HTERT RPE-1 (cell line): ENCODE results near the gene KCNN1.

ENCODE experiments used
- in situ Hi-C: fragments of 300-500 bp; cut with MboI; formaldehyde crosslinking; loops from 4 replicates; pipeline ENCODE4 v1.14.3; 2020; ENCODE audit warnings: low sequenced_read_pairs

Gene KCNN1

DNA sequence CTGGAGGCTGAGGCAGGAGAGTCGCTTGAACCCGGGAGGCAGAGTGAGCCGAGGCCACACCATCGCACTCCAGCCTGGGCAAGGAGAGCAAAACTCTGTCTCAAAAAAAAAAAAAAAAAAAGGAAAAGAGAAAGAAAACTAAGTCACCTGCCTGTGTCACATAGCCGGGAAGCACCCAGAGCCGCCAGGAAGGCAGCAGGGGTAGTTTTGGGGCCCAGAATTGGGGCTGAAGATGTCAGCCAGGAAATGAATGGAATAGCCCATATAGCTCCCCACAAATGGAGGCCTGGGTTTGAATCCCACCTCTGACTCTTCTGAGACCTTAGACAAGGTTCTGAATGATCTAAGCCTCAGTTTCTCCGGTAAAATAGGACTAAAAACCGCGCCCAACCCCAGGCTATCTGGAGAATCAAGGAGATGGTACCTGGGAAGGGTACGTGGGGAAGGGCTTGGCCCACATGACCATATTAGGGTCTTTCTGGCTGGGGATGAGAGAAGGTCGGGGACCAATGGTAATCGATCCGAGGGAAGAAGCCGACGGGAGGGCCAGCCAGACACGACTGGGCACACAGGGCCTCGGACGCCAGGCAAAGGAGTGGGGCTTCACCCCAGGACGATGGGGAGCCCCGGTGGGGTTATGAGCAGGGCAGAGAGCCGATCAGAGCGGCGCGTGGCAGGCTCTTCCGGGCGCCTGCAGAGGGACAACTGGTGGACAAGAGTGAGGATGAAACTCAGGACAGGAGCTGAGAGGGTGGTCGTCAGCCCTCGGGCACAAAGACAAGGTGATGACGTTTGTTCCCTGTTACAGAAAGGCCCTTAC is 19.7 kb upstream of the KCNN1 start:
- in situ Hi-C loops: no loop called here

DNA sequence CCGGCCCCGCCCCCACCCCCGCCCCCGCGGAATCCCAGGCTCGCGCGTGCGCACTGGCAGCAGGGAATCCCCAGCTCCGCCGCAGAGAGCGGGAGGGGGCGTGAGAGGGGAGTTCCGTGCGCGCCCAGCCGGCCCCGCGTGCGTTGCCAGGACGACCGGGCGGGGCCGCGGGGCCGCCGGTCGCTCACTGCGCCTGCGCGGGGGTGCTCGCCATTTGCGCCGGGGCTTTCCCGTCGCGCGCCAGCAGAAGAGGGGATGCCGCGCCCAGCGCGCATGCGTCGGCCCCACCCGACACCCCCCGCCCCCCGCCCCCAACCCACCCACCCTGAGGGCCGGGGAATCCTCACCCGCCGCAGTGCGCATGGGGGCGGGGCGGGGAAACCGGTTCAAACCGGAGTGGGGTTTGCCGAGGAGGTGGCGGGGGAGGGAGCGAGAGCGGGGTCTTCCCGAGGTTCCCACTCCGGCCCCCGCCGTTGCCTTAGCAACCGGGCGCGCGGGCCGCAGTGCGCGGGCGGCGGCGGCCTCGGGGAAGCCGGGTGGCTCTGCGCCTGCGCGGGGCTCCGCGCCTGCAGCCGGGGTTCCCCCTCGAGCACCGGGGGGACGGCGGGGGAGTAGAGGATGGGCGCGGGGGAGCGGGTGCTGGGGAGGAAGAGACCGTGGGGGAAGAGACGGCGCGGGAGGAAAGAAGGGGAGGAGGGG is 18.9 kb upstream of the KCNN1 start:
- in situ Hi-C loops: no loop called here

DNA sequence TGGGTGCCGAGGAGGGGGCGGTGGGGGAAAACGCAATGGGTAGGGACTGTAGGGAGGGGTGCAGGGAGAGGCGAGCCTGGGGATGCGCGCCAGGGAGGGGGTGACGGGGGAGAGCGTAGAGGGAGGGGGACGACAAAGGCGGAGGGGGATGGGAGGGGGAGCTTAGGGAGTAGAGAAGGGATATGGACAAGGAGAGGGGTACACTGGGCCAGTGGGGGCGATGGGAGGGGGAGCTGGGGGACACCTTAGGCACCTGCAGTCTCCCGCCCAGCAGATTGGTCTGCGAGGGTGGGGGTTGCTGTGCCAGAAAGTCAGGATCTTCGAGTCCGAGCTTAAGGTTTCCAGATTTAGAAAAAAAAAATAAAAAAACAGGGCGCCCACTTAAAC is 18.4 kb upstream of the KCNN1 start:
- in situ Hi-C loops: no loop called here

DNA sequence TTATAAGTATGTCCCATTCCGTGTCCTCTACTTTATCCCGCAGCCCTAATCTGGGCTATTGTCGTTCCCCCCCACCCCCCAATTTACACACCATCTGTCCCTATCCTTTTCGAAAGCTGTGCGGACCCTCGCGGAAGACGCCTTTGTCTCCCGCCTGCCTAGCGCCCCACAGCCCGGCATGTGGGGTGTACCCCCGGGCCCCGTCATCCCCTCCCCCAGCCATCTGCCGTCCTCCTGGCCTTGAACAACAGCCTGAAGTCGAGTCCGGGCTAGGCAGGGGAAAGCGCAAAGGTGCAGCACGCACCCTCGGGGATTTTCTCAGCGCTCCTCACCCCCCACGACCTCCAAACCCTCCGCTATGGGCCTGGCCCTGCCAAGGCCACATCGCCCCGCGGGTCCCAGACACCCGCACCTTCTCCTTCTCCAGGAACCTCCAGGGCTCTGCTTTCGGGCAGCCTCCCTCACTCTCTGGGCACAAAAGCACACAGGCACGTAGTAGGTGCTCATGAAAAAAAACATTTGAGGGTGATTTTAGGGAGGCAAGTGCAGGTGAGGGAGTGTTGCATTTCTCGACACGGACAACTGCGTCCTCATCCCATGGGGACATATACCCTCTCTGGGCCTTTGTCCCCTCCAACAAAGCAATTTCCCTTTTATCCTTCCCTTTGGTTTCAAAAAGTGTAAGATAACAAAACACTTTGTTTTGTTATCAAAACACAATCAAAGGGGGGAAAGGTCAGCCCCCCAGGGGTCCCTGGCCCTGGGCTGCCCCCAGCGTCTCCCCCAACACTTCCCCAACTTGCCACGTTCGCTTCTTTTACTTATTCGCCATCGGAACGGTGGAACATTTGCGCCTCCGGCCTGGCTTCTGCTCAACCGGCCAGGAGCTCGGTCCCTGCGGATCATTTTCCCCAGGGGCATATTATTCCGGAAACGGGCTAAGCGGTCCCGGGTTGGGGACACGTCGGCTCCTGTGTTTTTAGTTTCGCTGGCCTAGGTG is 17.7 kb upstream of the KCNN1 start:
- in situ Hi-C loops: no loop called here

DNA sequence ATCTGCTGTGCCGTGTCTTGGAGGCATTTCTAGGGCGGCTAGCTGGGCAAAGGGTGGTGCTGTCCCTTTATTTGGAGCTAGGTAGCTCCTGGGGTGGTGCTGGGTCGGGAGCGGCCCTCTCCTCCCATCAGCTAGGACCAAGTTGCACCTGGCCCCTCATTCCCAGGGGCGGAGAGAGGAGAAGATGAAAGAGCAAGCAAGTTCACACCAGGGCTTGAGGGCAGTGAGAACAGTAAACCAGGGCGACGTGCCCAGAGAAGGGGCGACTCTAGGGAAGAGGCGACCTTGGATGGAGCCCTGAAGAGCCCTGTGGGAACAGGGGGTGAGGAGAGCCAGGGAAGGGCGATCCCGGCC is 17.0 kb upstream of the KCNN1 start:
- in situ Hi-C loops: no loop called here

DNA sequence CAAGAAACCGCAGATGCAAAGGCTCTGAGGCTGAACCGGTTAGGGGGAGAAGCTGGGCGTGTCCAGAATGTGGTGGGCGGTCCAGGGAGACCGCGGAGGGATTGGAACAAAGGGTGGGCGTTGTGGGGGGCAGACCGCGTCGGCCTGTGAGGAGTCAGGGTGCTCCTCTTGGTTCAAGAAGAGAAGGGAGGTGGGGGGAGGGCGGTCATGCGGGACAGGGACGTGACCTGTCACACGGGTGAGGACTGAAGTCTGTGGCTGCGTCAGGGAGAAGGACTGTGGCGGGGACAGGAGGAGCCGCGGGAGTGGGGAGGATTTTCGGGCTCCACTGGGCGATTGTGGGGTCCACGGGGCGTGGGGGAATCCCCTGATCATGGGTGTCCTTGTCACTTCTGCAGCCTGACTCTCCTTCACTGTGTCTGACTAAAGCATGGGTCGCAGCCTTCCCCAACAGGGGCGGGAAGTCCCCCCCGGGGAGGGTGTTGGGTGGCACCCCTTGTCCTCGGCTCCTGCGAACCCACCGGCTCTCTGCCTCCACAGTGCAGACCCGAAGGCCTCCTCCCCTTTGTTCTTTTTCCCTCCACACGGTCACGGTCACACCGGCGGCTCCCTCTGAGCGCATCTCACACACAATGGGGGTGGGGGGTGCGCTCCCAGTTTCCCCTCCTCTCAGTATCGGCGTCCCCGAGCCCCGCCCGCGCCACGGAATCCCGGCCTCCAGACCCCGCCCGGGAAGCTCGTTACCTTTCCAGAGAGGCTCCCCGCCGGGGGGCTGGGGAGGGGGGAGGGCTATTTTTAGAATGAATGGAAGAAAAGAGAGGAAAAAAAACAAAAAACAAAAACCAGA is 16.4 kb upstream of the KCNN1 start:
- in situ Hi-C loops: no loop called here

DNA sequence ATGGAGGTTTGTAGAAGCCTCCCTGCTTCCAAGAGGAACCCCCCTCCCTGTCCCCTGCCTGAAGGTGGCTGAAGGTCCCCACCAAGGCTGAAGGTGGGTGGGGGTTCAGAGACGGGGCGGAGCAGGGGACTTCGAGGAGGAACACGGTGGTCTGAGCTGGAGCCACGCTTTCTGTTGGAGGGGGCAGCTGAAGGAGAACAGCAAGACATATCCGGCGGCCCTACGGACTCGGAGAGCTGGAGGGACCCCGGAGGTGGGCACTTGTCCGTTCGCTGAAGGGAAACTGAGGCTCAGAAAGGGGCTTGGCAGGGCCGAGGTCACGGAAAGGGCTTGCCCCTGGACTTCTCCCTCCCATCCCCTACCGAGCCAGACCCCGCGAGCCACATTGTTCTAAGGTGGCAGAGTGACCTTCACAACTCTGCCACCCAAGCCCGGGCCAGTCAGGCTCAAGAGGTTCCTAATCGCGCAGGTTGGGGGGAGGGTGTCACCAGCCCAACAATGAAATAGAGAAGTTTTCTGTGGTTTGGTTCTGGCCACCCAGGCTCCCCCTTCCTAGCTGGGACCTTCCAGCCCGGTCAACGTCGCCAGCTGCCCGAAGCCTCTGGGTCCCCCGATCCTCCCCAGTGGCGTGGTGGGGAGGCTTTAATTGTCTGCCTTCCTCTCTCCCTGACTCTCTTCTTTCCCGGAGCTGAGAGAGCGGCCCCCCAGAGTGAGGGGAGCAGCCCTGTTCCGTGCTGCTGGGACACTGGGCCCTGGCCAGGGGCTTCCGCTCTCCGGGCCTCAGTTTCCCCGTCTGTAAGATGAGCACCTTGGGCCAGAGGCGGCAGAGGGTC is 15.5 kb upstream of the KCNN1 start:
- in situ Hi-C loops: no loop called here

DNA sequence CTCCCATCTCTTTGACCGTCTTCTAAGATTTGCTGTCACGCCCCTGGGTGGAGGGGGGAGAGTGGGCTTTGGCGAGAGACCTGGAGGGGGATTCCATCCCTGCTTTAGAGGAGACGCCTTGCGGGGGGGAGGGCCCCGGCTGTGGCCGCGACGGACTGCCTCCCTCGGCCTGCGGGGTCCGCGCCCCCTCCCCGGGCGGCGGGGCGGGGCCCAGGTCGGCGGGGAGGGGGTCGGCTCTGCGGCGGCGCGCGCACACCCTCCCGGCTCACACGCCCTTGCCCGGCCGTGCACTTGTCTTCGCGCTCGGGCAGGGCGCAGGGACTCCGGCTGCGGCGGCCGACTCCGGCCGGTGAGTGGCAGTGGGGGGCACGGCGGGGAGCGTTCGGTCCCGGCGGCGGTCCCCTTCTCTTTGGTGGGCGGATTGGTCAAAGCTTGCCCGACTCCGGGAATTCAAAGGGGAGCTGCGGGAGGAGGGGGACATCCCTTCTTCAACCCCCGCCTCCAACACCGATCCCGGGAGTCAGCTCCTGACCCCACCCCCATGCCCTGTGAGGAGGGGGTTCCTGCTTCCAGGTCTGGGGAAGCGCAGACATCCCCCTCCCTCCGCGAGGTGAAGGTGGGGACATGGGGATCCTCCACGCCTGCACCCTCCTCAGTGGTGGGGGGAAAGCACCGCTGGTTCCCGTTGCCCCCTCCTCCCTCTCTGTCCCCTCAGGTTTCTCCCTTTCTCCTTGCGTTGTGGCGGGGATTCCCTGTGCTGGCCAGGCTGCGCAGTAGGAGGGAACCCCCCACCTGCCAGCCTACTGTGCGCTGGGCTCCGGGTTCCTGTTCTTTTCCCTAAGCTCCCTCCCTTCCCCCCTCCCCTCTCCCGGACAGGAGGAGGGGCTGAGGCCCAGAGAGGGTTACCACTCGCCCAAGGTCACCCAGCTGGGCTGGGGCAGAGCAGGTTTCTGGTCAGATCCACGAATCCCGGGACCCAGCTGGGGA is 14.6 kb upstream of the KCNN1 start:
- in situ Hi-C loops: no loop called here

DNA sequence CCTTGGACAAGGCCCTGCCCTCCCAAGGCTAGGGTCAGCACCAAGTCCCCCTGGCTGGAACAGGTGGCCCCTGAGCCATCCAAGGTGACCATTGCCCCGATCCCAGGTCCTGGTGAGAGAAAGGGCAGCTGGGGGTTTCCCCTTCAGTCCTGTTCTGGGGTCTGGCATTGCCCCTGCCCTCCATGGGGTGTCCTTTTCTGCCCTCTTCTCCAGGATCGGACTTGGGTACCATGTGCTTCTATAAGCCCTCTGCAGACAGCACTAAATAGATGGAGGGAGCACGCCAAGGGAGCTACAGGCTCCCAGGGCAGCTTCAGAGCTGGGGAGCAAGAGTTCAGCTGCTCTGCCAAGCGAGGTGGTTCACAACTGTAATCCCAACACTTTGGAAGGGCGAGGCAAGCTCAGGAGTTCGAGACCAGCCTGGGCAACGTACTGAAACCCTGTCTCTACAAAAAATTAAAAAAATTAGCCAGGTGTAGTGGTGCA is 13.5 kb upstream of the KCNN1 start:
- in situ Hi-C loops: no loop called here

DNA sequence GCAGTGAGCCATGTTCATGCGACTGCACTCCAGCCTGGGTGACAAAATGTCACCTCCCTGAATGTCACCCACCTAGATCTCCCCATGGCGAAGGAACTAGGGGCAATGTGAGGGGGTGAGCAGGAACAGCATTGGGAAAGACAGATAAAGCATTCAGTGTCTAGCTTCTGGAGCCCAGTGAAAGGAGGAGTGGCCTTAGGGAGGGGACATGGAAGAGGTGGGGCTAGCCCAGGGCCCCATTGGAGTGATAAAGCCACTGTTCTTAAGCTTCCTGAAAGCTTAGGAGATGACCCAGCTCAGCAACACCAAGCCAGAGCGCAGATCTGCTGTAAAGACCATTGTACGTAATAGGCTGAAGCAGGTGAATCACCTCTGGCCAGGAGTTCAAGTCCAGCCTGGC is 13.0 kb upstream of the KCNN1 start:
- in situ Hi-C loops: no loop called here

DNA sequence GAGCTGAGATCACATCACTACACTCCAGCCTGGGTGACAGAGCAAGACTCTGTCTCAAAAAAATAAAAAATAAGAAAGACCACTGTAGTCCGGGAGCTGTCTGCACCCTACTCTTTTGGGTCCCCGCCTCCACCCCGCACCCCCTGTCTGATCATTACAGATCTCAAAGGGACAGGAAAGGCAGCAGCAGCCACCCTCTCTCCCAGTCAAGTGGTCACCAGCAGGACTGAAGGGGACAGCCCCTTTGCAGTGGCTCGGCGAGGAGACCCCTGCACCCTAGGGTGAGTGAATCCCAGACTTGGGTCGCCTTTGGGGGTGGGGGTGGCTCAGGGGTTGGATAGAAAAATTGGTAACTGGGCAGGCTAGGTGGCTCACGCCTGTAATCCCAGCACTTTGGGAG is 12.5 kb upstream of the KCNN1 start:
- in situ Hi-C loops: no loop called here

DNA sequence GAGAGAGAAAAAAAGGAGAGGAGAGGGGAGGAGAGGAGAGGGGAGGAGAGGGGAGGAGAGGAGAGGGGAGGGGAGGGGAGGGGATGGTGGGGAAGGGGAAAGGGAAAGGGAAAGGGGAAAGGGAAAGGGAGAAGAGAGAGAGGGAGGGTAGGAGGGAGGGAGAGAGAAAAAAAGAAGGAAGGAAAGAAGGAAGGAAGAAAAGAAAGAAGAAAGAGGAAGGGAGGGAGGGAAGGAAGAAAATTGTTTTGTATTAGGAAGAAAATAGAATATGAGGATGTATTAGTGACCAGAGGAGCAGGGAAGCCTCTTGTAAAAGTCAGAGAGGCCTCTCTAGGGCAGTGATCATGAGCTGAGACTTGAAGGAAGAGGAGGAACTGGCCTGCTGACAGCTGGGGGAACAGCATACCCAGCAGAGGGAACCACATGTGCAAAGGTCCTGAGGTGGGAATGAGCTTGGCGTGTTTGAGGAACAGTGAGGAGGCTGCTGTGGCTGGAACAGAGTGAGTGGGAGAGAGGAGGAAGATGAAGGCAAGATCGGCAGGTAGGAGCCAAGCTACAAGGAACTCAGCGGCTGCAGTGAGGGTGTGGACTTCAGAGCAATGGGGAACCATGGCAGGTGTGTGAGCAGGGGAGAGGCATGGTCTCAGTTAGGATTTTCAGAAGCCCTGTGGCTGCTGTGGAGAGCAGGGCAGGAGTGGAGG is 9.6 kb upstream of the KCNN1 start:
- in situ Hi-C loops: no loop called here

DNA sequence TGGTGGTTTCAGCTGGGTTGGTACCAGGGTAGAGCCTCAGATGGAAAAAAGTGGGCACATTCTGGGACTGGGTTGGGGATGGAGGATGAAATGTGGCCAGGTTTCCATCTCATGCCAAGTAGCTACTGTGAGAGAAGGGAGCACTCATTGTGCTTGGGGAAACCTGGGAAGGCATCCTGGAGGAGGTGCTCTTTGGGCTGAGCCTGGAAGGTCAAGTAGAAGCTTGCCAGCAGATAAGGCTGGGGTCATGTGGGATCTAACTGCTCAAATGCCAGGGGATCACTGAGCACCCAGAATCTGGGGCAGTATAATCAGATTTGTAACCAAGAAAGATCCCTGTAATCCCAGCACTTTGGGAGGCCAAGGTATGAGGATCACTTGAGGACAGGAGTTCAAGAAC is 9.0 kb upstream of the KCNN1 start:
- in situ Hi-C loops: no loop called here

DNA sequence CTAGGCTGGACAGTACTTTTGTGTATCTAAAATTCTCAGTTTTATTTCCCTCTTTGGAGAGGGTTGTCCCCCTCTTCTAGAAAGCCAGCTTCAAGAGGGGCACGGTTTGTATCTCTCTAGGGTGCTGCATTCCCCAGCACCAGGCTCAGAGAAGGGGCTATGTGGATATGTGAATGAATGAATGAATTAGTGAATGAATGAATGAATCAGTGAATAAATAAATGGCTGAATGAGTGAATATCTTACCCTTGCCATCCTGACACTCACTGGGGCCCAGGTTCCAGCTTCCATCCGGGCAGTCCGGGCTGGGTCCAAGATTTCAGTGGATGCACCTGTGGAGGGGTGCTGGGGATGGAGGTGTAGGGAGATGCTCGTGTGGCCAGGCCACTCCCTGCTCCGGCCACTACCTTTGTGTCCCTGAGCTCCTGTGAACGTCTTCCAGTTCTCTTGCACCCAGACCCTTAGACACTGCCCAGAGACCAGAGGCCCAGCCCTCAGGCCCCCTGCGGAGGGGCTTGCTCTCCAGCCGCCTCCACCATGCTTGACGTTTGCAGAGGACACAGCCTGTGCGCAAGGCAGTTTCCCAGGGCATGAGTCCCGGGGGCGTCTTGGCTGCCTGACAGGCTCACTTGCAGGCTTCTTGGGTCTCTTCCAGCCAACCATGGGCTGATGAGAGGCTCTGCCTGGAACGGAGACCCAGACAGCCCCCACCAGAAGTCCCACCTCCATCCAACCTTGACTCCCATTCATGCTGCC is 2.8 kb upstream of the KCNN1 start:
- in situ Hi-C loops: no loop called here

DNA sequence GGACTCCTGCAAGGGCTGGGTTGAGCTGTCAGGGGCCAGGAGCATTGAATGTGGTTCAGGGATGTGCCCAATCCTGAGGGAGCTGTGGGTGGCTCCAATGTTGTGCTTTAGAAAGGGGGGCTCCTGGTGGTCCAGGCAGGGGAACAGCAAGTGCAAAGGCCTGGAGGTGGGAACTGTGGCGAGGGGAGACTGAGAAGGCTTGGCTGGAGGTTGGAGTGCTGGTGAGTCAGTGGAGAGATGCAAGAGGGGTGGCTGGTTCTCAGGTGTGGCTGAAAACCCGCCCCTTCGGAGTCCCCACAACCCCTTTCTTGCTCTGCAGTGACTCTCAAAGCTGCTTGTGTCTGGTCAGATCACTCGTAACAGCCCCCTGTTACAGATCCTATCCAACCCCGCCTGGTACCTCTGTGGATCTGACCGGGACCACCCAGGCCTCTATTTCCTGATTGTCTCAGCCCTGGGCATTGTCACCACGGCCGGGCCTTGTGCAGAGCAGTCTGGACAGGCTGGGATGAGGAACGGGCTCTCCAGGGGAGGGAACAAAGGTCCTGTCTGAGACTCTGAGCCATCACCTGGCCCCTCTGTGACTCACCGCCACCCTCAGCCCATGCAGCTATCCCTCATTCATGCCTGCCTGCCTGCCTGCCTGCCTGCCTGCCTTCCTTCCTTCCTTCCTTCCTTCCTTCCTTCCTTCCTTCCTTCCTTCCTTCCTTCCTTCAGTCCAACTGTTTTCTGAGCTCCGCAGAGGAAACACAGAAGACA is 1.4 kb upstream of the KCNN1 start:
- in situ Hi-C loops: no loop called here

DNA sequence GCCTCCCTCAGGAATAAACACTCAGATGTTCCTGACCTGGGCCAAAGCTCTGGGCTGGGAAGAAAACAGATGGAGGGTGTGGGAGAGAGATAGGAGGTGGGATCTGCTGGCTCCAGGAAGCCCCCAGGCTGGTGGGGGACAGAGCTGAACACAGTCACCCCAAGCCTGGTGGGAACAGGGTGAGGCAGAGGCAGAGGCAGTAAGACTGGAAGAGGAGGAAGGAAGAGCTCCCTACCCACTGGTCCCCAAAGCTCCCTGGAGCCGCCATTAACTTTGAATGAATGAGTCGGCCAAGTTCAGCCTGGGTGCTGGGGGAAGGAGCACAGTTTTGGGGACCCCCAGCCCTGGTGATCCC is 801 bp upstream of the KCNN1 start:
- in situ Hi-C loops: no loop called here
